Gastrocnemius medialis (tissue), 4 donors: ENCODE measurements around the gene PRRT1B. TPM values are rescaled to one million over a fixed set of nuclear protein-coding genes. Genes with fewer than 3 reads are reported as not detected.
A peak's percentile ranks its signal among the peaks of the same experiment; 100 is the strongest.

Source experiments
- ATAC-seq, 2 donors: fragments of 150-250 bp; one replicate each; pipeline ENCODE4 v1.9.1; 2016
- DNase-seq, 2 donors: peaks; one replicate each; pipeline ENCODE4 v3.0.0-alpha.2; 2019
- H3K27ac ChIP-seq, 4 donors: fragments of 200-600 bp; sonication (generic); 1 replicate in 1 of 4; 2 replicates in 3 of 4; pipeline ENCODE4 v1.5.1; 2016 to 2018; ENCODE audit warnings: mild to moderate bottlenecking in 2 of 4, moderate library complexity in 1 of 4
- H3K27me3 ChIP-seq, 3 donors: fragments of 200-600 bp; sonication (generic) in 2 of 3; 1 replicate in 1 of 3; 2 replicates in 2 of 3; pipeline versions ENCODE4 v1.5.1 to v1.6.0; 2016 to 2019; ENCODE audit warnings: mild to moderate bottlenecking in 1 of 3, moderate library complexity in 1 of 3
- H3K36me3 ChIP-seq, 2 donors: fragments of 200-600 bp; sonication (generic) in 1 of 2; one replicate each; pipeline ENCODE4 v1.5.1; 2017 to 2018
- H3K4me1 ChIP-seq, 2 donors: fragments of 200-600 bp; sonication (generic) in 1 of 2; one replicate each; pipeline ENCODE4 v1.5.1; 2016 to 2017; ENCODE audit warnings: mild to moderate bottlenecking in 2 of 2
- H3K4me3 ChIP-seq, 4 donors: fragments of 200-600 bp; sonication (generic) in 3 of 4; 1 replicate in 1 of 4; 2 replicates in 3 of 4; pipeline ENCODE4 v1.5.1; 2016 to 2019; ENCODE audit warnings: mild to moderate bottlenecking in 2 of 4
- H3K9me3 ChIP-seq, 3 donors: fragments of 200-600 bp; sonication (generic) in 2 of 3; 1 replicate in 1 of 3; 2 replicates in 2 of 3; pipeline ENCODE4 v1.5.1; 2016 to 2019
- CTCF ChIP-seq, 5 experiments: fragments of 450-650 bp in 3 of 5; fragments of 200-600 bp in 2 of 5; sonication (generic) in 2 of 5; IDR thresholded peaks in 4 of 5; conservative IDR thresholded peaks in 1 of 5; 1 replicate in 4 of 5; 2 replicates in 1 of 5; pipeline ENCODE4 v1.5.1; 2016 to 2019; ENCODE audit warnings: antibody characterized with exemption in 5 of 5, mild to moderate bottlenecking in 3 of 5, moderate library complexity in 3 of 5
- POLR2A ChIP-seq, 2 donors: fragments of 450-650 bp; IDR thresholded peaks; one replicate each; pipeline ENCODE4 v1.6.1; 2017; ENCODE audit warnings: antibody characterized with exemption in 2 of 2, mild to moderate bottlenecking in 2 of 2, moderate library complexity in 2 of 2
- in situ Hi-C, 4 donors: fragments of 200-750 bp; cut with MboI; loops; one replicate each; pipeline versions ENCODE4 v1.15.0 to v1.8.0; 2017; ENCODE audit warnings: low sequenced_read_pairs in 4 of 4
- intact Hi-C: fragments of 100-400 bp; cut with DNase I; formaldehyde crosslinking; loops from one replicate; pipeline ENCODE4 v1.15.1; 2023; ENCODE audit warnings: low total_unique reads
- total RNA-seq, 4 donors: library from RNA; depleted of rRNA; stranded (reverse); fragments of >200 nt; gene quantifications; one replicate each; pipeline versions ENCODE4 v1.1.0 to v1.2.3, GENCODE V29; 2016

The PRRT1B gene
- total RNA-seq, 4 donors from 2014 or later, result not detected

DNA sequence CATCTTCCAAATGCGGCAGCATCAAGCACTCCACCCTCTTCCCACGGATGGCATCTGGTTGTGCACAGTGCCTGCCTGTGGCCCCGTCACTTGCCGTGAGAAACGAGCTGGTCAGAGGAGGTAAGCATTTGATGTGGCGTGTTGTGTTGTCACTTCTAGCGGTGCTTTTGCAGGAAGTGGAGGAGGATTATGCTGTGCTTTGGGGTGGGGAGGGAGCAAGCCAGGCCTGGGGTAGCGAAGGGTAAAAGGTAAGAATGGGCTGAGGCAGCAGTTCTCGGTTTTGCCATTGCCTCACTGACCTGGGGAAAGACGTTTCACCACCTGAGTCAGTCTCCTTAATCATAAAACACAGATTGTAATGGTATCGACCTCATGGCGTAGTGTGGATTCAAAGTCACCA, 44.9 kb upstream of the PRRT1B start:
- DNase-seq (no peak), ATAC-seq (no peak)
- H3K4me1 ChIP-seq, result peaks cover 17 to 30% of the 10 kb centered on the region in 2 donors
- intact Hi-C loops (no loop called here), in situ Hi-C loops (no loop called here)
- no peaks in the 10 kb centered on the region for H3K9me3 ChIP-seq
- H3K27me3 ChIP-seq, result no peaks in the 10 kb centered on the region
- H3K4me3 ChIP-seq, result no peak overlapping the region
- TF ChIP-seq CTCF (IDR thresholded peaks at IDR 0.05 in 4 of 5, conservative IDR thresholded peaks at IDR 0.05 in 1 of 5) (no peak), POLR2A (IDR thresholded peaks at IDR 0.05) (no peak)
- peaks cover 0 to 34% of the 10 kb centered on the region in 2 donors for H3K36me3 ChIP-seq
- H3K27ac ChIP-seq, result peak overlapping the region in 3 of 4 donors; percentile 84 to 94 (median 89)

GRCh38 chr9:131500939-131501541, 44.3 kb upstream of the PRRT1B start:
- H3K36me3 ChIP-seq, result peaks cover 0 to 27% of the 10 kb centered on the region in 2 donors
- peak overlapping the region; percentile 8 to 94 (median 86) for H3K27ac ChIP-seq
- ATAC-seq (peak; percentile 37 to 77), DNase-seq (peak in 1 of 2 donors; percentile 62)
- no peak for TF ChIP-seq CTCF (IDR thresholded peaks at IDR 0.05 in 4 of 5, conservative IDR thresholded peaks at IDR 0.05 in 1 of 5)
- no peak for TF ChIP-seq POLR2A (IDR thresholded peaks at IDR 0.05)
- in situ Hi-C loops, result no loop called here
- no peak overlapping the region for H3K4me3 ChIP-seq
- intact Hi-C loops, result no loop called here
- peaks cover 17 to 30% of the 10 kb centered on the region in 2 donors for H3K4me1 ChIP-seq
- no peaks in the 10 kb centered on the region for H3K9me3 ChIP-seq
- H3K27me3 ChIP-seq, result no peaks in the 10 kb centered on the region

DNA sequence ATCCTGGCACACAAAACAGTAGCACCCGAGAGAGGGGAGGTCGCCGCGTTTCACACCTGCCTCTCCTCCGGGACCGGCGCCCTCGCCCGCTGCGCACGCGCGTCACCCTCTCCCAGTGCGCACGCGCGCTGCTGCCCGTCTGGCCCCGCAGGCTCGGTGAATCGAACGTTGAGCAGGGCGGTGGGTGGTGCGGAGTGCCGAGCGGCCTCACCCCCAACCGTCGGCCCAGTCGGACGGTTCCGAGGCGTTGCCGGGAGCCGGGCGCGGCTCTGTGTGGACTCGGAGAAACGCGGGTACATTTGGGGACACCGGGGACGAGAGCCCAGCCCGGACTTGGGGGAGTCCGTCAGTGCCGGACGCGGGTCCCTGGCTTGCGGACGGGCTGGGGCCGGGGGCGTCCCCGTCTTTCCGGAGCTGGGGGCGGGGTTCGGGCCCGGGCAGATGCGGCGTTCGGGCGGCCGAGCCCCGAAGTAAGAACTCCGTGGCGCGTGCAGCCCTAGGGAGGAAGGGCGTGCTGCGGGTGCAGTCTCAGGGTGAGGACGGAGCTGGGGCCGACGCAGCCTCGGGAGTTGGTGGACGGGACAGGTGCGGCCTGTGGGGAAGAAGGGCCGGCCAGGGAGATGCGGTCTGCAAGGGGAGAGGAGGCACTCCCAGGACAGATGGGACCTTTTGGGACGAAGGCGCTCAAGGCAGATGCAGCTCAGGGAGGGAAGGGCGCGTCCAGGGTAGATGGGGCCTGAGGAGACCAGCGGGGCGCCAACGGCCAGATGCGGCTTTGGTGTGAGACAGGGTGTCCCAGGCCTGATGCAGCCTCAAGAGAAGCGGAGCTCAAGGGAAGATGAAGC, 42.3 kb upstream of the PRRT1B start, which contains the start of gene POMT1:
POMT1 (plus strand) TSS at position 138 of the 845 bp plus-strand sequence. CDS start 1,301 bp downstream, outside the sequence.
- peak within 1 kb of the TSS; percentile 79 to 99 (median 92) for H3K4me3 ChIP-seq
- DNase-seq (peak; percentile 78 to 86), ATAC-seq (peak; percentile 83 to 89)
- TF ChIP-seq CTCF (IDR thresholded peaks at IDR 0.05 in 4 of 5, conservative IDR thresholded peaks at IDR 0.05 in 1 of 5), result no peak
- TF ChIP-seq POLR2A (IDR thresholded peaks at IDR 0.05), result peak; percentile 61 to 76
- H3K36me3 ChIP-seq, result peaks cover 0 to 14% of the 10 kb centered on the region in 2 donors
- H3K27ac ChIP-seq, result peak within 1 kb of the TSS; percentile 84 to 94 (median 87)
- H3K27me3 ChIP-seq, result no peaks in the 10 kb centered on the region
- H3K4me1 ChIP-seq, result peaks cover 17 to 30% of the 10 kb centered on the region in 2 donors
- in situ Hi-C loops (no loop called here), intact Hi-C loops (no loop called here)
- H3K9me3 ChIP-seq, result no peaks in the 10 kb centered on the region

DNA sequence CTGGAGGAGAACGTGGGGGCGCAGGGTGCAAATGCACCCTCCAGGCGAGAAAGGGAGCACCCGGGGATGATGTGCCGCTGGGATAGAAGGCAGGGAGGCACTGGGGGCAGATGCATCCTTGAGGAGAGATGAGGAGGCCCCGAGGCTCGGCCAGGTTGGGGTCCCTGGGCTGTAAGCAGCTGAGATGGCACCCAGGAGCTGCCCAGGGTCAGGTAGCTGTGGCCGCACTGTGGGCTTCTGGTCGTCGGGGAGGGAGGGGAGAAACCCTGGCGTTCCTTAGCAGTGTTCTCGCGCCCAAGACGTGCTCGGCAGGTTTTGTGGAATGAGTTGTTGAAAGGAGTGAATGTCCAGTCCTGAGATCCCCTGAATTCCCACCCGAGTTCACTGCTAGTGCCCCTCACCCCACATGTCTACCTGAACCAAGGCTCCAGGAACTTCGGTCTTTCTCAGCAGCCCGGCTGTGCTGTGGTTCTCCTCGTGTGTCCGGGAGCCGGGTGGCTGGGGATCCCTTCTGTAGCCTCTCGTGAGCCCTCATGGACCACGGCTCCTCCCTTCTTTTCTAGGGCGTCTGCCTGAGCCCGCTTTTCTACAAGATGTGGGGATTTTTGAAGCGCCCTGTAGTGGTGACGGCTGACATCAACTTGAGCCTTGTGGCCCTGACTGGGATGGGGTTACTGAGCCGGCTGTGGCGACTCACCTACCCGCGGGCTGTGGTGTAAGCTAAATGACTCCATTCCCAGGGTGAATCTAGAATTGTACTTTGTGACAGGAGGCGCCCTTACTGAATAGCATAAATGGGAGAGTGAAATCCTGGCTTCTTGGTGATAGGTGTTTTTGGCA, 41.5 kb upstream of the PRRT1B start:
- in situ Hi-C loops, result no loop called here
- TF ChIP-seq CTCF (IDR thresholded peaks at IDR 0.05 in 4 of 5, conservative IDR thresholded peaks at IDR 0.05 in 1 of 5) (no peak), POLR2A (IDR thresholded peaks at IDR 0.05) (no peak)

More for the DNA sequence above, 41.5 kb upstream of the PRRT1B start:
- Histone ChIP-seq H3K9me3 (no peaks in the 10 kb centered on the region), H3K4me3 (peak overlapping the region; percentile 79 to 99 (median 92)), H3K27ac (peak overlapping the region; percentile 84 to 94 (median 87)), H3K4me1 (peaks cover 17 to 30% of the 10 kb centered on the region in 2 donors), H3K27me3 (no peaks in the 10 kb centered on the region), H3K36me3 (peaks cover 0 to 6% of the 10 kb centered on the region in 2 donors)
- ATAC-seq, result no peak
- intact Hi-C loops, result no loop called here
- no peak for DNase-seq
